NOMO-1 (cell line): ENCODE data around the gene TBC1D30.
"Not testable (repeated sequence)": the region's sequence is repeated elsewhere in the genome, so short reads cannot be mapped to it uniquely, and the experiment has no call there.

Source experiments
- DNase-seq, 2 experiments: peaks; one replicate each; lab custom pipeline; 2025; ENCODE audit not compliant: unreplicated experiment in 2 of 2; lab: John Stamatoyannopoulos, UW

TBC1D30 gene

GRCh38 chr12:64824500-64825142 is at the start of gene TBC1D30:
Gene TBC1D30 (plus strand): TSS chr12:64824647. CDS start chr12:64824880, 233 bp downstream.
- no peak for DNase-seq

DNA sequence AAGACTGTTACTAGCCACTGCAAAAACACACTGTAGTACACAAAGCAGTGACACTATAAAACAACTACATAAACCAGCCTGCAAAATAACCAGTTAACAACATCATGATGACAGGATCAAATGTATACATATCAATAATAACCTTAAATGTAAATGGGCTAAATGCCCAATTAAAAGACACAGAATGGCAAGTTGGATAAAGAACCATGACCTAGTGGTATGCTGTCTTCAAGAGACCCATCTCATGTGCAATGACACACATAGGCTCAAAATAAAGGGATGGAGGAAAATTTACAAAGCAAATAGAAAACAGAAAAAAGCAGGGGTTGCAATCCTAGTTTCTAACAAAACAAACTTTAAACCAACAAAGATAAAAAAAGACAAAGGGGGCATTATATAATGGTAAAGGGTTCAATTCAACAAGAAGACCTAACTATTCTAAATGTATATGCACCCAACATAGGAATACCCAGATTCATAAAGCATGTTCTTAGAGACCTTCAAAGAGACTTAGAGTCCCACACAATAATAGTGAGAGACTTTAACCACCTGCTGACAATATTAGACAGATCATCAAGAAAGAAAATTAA is 49.2 kb upstream of the TBC1D30 start:
- DNase-seq: not testable (repeated sequence)

DNA sequence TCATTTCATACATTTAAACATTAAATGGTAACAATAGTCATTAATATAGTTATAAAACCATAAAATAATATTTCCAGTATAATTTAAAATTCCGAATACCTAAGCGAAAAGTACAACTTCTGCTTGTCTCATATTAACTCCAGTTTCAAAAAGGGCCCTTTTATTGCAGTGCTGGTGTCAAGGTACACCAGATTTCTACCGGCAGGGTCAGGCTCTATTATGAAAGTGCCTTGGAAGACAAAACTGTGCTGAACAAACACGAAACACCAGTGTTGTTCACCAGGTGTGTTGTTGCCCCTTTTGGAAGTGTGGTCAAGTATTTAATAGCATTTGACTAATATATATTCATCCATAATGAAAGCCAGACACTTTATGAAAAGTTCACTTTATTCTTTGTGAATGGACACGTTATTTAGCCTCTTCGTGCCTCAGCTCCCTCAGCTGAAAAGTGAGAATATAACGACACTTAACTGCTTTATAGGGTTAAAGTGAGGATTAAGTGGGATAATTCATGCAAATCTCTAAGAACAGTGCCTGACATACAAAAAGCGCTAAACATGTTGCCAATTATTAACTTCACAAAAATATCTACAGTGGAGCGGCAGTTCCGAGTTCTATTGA is 45.0 kb upstream of the TBC1D30 start:
- no peak for DNase-seq

- DNase-seq: no peak
Observed at GRCh38 chr12:64780132-64780530, 44.3 kb upstream of the TBC1D30 start.

GRCh38 chr12:64780531-64781279 is 43.7 kb upstream of the TBC1D30 start:
- no peak for DNase-seq

- DNase-seq: no peak
Observed at GRCh38 chr12:64781280-64782190, 42.9 kb upstream of the TBC1D30 start.

DNA sequence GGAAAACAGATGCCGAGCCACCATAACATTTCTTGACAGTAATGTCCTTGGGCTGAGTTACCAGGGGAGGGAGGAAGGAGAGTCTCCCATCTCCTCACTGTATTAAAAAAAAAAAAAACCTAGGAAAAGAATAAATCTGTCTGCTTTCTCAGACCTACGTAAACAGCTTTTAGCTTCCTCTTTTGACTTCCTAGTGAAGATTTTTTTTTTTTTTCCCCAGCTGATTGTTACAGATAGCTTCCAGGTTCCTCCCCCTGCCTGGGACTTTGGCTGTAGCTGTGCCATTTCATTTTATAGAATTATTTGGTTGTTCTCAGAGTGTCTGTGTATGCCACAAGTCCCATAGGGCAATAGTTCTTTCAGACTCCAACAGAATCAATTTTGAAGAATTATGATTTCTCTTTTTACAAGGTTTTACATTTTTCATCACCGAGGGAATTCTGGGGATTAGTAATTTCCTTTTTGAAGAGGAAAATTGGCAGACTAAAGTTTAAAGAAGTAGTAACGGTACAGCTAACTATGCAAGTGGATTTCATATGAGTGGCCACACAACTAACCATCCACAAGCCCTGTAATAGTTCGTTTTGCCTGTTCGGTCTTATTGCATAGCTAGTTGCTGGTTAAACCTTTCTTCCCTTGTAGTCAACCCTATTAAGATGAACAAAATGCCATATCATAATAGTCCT is 42.1 kb upstream of the TBC1D30 start:
- peak; percentile 20 to 63 for DNase-seq

DNA sequence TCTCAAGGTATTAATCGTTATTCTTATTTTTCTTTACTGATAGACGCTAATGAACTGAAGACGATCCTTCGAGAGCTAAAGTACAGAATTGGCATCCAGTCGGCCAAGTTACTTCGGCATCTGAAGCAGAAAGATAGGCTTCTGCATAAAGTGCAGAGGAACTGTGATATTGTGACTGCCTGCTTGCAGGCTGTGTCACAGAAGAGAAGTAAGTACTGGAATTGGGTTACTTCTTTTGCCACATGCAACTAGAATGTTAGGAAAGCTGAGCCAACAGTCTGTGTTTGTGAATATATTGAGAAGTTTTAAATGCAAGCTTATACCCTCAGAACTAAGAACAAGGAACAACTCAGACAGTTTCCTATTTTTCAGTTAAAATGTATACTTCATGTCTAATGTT is 38.6 kb upstream of the TBC1D30 start:
- DNase-seq: no peak

DNA sequence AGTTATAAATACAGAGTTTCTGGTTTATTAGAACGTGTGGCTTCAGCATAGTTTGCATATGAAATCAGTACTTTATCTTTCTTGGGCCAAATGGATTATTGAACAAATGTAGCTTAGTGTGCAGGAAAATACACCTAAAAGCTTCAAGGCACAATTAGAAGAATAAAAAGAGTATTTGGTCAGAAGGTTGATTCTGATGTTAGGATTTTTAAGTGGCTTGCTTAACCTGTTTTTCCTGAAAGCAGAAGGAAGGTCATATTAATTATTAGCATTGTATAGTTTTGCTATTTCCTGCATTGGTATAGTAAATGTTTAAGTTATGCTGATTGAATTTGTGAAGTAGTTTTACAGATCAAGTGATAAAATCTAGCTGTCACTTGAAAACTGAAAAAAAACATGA is 34.3 kb upstream of the TBC1D30 start:
- no peak for DNase-seq

DNA sequence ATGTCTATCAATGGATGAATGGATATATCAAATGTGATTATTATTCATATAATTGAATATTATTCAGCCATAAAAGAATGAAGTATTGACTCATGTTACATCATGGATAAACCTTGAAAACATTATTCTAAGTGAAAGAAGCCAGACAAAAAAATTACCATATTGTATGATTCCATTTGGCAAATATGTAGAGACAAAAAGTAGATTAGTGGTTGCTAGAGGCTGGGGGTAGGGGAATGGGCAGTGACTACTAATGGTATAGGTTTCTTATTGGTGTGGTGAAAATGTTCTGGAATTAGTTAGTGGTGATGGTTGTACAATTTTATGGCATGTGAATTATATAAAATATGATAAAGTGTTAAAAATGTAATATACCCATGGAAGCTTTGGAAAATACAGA is 33.4 kb upstream of the TBC1D30 start:
- no peak for DNase-seq

DNA sequence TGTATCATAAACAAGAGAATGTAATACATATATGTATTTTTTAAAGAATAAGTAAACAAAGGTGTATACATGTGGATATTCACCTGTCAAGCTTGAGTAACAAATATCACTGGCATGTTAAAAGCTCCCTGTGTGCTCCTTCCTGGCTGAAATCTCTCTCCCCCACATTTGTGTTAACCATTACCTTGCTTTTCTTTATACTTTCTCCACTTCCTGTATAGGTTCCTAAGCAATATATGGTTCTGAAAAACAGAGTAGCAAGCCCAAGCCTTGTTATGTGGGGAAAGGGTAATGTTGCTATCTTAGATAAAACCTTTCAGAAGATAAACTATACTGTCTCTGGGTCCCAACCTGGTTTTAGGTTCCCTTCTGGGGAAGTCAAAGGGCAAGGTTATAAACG is 32.3 kb upstream of the TBC1D30 start:
- DNase-seq: no peak

DNA sequence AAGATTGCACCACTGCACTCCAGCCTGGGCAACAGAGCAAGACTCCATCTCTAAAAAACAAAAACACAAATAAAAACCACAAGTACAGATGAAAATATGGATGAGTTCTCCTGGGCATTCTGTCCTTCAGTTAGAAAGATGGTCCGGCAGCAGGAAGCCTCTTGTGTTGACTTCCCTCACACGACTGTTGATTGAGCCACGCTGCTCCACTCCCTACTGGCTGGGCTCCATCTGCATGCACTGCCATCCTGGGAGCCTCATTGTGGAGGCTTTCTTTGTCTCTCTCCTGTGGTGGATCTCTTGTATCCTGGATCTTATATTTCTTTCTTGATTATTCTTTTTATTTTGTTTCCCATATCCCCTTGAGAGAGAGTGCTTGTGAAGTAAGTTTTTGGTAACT is 30.8 kb upstream of the TBC1D30 start:
- no peak for DNase-seq

DNA sequence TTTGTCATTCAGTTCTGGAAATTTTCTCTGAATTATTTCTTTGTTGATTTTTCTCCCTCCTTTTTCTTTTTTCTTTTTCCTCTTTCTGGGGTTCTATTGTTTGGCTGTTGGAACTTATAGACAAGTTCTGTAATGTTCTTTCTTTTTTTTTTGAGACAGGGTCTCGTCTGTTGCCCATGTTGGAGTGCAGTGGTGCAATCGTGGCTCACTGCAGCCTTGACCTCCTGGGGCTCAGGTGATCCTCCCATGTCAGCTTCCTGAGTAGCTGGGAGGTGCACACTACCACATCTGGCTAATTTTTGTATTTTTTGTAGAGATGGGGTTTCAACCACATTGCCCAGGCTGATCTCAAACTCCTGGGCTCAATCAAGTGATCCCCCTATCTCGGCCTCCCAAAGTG is 30.1 kb upstream of the TBC1D30 start:
- no peak for DNase-seq

- peak; percentile 40 to 86 for DNase-seq
Observed at GRCh38 chr12:64796205-64796845, 28.1 kb upstream of the TBC1D30 start.

DNA sequence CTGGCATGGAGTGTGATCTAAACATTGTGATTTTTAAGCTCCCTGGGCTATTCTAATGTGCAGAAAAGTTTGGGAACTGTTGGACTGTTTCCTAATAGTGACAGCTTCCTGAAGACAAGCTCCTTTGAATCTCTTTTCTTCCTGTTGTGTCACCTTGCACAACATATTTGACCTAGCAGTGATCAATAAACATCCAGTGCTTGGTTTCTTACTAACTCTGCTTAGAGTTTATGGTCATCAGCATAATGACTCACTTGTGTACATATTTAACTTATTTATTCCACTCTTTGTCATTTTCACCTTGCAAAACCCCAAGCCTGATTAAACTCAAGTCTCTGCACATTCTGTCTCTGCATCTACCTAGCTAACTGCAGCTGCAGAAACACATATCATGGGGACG is 27.3 kb upstream of the TBC1D30 start:
- no peak for DNase-seq

- no peak for DNase-seq
Observed at GRCh38 chr12:64798165-64798564, 26.3 kb upstream of the TBC1D30 start.

- peak in 1 of 2 experiments; percentile 49 for DNase-seq
Observed at GRCh38 chr12:64800640-64801039, 23.8 kb upstream of the TBC1D30 start.

GRCh38 chr12:64801381-64801780 is 23.1 kb upstream of the TBC1D30 start:
- no peak for DNase-seq

- DNase-seq: peak in 1 of 2 experiments; percentile 38
Observed at GRCh38 chr12:64802180-64802775, 22.2 kb upstream of the TBC1D30 start.
